GM12873 (cell line): ENCODE data around the gene BACH1.

Source experiments
- TF ChIP-seq, protein P1 (sequence below): IDR thresholded peaks from 2 replicates; pipeline ENCODE4 v1.5.1; 2012; ENCODE audit warnings: low read depth, mild to moderate bottlenecking, moderate library complexity, low read length, control low read depth; ENCODE audit not compliant: insufficient read depth; ENCODE audit errors: missing control alignments

Gene BACH1

DNA sequence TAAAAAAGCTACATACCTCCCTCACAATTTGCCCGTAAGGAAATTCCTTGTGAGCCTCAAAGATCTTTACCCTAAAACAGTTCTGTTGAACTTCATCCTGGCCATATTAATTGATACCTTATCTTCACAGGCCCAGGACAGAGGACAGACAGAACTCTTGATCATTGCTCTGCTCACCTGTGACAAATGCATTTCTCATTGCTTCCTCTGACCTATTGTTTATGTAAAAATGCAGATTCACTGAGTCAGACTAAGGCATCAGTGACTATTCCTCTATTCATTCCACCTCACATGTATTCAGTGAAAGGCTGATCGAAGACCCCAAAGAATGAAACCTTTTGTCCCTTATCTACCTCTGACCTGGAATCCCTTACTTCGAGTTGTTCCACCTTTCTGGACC, 61.0 kb downstream of the BACH1 start:
- TF ChIP-seq, protein P1, sequence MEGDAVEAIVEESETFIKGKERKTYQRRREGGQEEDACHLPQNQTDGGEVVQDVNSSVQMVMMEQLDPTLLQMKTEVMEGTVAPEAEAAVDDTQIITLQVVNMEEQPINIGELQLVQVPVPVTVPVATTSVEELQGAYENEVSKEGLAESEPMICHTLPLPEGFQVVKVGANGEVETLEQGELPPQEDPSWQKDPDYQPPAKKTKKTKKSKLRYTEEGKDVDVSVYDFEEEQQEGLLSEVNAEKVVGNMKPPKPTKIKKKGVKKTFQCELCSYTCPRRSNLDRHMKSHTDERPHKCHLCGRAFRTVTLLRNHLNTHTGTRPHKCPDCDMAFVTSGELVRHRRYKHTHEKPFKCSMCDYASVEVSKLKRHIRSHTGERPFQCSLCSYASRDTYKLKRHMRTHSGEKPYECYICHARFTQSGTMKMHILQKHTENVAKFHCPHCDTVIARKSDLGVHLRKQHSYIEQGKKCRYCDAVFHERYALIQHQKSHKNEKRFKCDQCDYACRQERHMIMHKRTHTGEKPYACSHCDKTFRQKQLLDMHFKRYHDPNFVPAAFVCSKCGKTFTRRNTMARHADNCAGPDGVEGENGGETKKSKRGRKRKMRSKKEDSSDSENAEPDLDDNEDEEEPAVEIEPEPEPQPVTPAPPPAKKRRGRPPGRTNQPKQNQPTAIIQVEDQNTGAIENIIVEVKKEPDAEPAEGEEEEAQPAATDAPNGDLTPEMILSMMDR: no peak

- TF ChIP-seq, protein P1: no peak
These were observed 62.4 kb downstream of the BACH1 start for GRCh38 chr21:29360799-29361765.

DNA sequence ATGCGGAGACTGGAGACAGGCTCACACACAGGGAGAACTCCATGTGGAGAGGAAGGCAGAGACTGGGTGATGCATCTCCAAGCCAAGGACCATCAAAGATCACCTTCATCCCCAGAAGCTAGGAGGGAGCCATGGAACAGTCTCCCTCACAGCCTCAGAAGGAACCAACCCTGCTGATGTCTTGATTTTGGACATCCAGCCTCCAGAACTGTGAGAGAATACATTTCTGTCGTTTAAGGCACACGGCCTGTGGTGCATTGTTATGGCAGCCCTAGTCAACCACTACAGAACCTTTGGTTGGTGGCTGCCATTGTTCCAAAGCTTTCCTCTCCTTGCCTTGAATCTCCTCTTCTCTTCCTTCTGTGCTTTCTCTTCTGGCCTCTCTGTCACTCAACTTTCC, 64.0 kb downstream of the BACH1 start:
- TF ChIP-seq, protein P1: no peak

DNA sequence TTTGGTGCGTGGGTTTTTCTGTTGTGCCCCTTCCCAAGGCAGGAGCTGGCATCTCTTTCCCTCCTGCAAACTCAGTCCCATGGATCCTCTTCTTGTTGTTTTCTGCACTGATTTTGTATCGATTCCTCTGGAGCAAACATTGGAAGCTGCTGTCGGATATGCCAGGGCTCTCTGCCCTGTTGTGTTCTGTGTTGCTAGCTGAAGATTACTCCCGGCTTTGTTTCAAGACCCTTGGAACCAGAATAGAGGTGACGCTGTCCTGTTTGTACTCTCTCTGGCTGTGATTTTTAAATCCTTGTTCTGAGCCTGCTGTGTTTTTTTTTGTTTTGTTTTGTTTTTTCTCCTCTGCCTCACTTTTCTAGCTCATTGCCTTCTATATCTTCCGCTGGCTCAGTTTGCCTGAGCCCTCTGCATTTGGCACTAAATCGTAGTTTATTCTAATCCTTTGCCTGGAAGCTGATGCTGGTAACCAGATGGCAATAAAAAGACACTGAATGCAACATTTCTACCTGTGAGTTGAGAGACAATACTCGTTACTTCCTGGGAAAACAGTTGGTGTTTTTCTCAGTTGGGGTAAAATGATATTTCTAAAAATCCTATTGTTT, 67.0 kb downstream of the BACH1 start:
- TF ChIP-seq, protein P1: no peak

- TF ChIP-seq, protein P1: no peak
These were observed 67.8 kb downstream of the BACH1 start for GRCh38 chr21:29366532-29366931.

- TF ChIP-seq, protein P1: no peak
These were observed 68.6 kb downstream of the BACH1 start for GRCh38 chr21:29367335-29367734.

DNA sequence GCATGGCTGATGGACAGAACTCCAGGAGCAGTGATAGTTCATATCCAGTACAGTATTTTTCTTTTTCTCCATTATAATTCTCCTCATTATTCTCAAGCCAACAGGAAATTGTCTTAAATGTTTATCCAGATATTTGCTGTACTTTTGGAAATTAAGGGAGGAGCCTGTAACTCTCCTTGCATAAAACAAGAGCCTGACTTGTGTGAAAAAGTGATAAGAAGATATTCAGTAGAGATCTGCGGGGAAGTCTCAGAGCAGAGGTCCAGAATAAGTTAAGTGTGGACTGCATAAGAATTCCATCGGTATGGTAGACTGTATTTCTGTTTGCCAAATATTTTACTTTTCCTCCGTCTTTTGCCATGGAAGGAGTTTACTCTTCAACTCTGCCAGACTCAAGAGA, 70.2 kb downstream of the BACH1 start:
- TF ChIP-seq, protein P1: no peak
